ENCODE measurements around the gene NOTCH3.

The NOTCH3 gene
- total RNA-seq: 0 to 0.40 reads per million in 2 donors

DNA sequence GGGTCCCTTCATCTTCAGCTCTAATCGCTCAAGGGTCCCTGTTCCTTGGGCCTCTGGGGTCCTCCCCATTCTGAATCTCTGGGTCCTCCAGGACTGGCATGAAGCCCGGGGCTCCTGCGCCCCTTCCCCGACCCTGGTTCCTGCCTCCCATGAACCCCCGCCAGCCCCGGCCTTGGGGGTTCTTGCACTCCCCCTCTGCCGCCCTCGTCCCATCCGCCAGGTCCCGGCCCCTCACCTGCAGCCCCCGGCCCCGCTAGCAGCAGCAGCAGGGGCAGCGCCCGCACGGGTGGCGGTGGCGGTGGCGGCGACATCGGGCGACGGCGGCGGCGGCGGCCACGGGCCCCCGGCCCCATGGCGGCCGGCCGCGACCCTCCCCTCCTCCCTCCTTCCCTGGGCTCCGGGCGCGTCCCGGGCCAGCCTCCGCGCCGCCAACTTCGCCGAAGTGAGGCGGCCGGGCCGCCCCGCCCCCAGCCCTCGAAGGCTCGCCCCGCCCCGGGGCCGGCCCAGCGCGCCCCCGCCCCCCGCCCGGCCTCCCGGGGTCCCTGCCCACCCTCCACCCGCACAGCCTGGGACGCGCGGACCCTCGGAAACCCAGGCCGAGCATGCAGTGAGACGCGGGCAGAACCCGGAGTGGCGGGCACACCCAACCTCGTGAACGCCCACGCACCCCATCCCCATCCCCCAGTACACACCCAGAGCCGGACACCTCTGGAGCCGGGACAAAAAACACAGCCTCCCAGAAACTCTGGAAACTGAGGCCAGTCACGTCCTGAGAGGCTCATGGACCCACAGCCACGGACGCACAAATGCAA is at the start of gene NOTCH3:
TSS of gene NOTCH3 (minus strand) at position 443 of the 812 bp plus-strand sequence. CDS start at position 353, 90 bp downstream.
- DNase-seq: no peak

- no peak for DNase-seq
Measured at GRCh38 chr19:15250640-15250993, 49.8 kb upstream of the NOTCH3 start.

DNA sequence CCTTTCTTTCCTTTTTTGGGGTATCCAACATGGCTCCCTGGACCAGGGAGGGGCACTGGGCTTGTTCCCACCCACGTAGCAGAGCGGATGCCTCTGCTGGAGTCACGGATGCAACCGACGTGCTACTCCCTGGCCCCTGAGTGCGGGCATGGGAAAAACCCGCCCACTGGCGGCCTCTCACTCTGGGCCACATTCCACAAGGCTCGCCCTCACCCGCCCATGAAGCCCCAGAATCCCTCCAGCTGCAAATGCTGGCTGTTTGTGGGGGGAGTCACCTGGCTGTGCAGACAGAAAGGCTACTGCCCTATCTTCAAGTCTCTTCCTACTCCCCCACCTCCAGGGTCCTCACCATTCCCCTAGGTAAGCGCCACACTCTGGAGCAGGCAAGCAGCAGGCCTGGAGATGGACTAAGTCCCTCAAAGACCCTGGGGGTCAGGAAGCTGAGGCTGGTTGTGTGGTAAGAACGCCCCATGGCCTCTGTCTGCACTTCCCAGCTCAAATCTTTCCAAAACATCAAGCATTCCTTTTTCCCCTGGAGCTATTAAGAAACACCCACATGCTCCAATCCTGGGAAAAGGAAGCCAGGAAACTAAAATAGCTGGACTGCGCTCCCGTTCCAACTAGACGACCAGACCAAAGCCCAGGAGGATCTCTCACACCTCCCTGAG is 49.3 kb upstream of the NOTCH3 start:
- DNase-seq: no peak

DNA sequence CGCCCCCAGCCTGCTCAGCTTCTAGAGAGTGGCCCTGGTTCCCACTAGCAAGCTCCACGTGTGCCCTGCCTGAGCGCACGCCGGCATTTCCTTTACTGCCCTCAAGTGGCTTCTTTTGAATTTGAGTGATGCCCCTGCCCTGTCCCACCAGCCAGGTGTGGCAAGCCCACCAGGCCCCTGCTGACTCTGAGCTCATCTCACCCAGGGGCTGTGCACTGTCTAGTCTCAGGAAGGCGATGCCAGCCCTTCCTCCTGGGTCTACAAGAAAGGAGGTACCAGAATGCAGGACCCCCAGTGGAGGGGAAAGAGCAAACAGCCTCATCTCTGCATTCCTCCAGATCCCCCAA is 48.7 kb upstream of the NOTCH3 start:
- DNase-seq: no peak

GRCh38 chr19:15248648-15249527 is 48.1 kb upstream of the NOTCH3 start:
- no peak for DNase-seq

DNA sequence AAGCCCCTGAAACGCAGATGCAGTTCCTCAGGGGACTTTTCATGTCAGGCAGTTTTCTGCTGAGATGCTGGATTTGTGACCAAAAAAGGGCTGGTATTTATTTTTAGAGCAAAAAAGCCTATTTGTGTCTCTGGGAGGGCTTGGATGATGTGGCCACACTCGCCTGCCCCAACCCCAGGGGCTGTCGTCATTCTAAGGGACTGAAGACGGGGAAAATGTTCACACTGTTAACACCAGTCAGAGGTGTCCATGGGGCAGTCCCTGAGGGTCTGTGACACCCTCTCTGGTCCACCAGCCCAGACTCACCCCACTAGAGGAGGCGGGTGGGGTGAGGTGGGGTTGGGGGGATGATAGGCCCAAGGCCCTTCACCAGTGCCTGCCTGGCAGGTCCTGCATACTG is 47.3 kb upstream of the NOTCH3 start:
- DNase-seq: no peak

- DNase-seq: no peak
Measured at GRCh38 chr19:15247107-15248014, 46.6 kb upstream of the NOTCH3 start.

- no peak for DNase-seq
Measured at GRCh38 chr19:15246198-15246481, 45.3 kb upstream of the NOTCH3 start.

DNA sequence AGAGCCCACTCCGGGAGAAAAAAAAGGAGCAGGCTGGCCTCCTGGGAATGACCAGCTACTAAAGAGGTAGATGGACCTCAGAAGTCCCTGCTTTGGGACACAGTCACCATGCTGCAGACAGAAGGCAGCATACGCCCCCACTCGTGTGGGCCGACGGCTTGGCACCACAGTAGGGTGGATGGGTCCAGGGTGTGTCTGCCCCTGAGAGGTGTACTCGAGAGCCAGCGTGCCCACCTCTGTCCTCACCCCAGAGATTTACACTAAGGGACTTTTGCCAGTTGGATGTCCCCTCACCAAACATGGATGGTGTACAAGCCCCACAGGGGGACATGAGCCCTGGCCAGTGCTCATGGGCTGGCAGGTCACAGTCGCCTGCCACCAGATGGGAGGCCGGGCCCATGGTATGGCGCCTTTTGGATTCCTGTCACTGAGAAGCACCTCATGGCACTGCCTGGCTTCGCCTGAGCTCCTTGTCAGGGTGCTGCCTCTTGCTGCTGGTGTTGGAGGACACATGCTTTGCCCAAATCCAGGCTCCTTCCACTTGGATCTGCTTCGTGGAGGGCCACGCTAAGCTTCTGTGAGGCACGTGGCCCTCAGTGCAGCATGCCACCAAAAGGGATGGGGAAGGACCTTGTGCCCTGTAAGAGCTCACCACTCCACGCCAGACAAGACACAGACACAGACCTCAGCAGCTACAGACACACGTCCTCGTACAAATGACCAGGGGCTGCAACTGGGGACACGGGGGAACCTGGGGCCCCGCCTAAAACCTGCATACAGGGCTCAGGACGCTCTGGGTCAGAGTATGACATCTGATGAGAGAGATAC is 44.8 kb upstream of the NOTCH3 start:
- no peak for DNase-seq

GRCh38 chr19:15244808-15245207 is 44.0 kb upstream of the NOTCH3 start:
- no peak for DNase-seq

DNA sequence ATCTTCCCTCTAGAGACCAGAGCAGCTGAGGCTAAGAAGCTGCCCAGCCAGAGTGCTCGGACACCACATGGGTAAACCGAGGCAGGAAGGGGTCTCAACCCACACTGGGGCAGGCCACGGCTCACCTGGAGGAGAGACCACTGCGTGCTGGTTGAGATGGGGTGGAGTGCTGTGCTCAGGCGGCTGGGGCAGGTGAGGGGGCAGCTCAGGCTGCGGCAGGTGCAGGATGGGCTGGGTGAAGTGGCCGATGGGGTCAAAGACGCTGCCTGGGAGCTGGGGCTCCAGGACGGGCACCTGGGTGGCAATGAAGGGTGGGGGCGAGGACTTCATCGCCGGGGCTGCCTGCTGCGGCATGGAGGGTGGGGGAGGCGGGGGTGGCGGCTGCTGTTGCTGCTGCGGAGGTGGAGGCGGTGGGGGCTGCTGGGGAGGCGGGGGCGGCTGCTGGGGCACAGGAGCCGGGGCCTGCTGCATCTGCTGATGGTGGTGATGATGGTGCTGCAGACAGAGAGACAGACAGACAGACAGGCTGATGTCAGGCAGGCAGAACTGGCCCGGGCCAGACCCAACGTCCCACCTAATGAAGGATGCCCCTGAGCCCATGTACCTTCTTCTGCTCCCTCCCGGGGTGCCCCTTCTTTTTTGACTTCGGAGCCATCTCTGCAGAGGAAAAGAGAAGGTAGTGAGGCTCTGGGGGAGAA is 43.5 kb upstream of the NOTCH3 start:
- DNase-seq: no peak

DNA sequence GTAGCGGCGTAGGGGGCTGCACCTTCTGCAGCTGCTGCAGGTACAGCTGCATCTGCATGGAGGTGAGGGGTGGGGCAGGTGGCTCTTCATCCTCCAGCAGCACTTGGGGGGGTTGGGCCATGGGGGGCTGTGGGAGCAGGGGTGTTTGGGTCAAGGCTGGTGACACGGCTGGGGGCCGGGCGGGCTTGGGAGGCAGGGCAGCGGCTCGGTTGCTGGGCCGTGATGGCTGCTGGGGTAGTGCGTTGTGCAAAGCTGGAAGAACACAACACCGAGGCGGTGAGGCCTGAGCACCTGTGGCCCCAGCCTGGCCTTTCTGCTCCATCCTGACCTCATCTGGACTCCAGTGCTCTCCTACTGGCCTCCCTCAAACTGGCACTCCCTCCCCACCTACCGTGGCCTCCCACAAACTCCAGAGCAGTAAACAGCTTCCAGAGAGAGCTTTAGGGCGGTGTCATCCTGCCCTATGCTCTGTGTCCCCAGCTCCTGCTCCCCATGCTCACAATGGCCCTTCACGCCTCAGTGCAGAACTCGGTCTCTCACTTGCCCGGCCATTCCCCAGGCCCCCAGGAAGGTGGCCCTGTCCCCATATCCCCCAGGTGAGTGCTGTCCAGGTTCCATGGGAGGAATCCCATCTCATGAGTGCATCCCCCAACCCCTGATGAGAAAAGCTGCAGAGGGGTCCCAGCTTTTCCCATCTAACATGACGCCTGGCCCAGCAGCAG is 42.6 kb upstream of the NOTCH3 start:
- no peak for DNase-seq

DNA sequence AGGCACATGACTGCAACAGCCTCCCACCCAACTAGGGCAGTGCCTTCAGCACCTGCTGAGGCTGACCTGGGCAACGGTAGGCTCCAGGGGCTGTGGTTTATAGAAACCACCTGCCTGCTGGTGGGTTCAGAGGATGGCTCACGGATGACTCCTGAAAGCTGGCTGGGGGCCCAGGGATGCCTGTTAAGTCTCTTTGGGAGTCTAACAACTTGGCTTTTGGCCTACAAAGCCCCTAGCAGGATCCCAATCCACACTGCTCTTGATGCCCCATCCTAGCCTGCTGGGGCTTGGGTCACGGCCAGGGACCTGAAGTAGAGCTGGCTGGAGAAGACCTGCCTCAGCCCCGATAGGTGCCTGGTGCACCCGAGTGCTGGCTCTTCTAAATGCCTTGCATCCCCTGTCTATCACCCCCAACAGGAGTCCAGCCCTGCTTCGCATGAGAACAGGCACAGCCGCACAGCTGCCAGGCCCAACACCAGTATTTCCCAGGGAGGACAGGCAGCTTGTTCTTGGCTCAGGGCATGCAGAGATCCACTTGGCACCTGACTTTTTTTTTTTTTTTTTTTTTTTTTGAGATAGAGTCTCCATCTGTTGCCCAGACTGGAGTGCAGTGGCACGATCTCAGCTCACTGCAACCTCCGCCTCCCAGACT is 40.6 kb upstream of the NOTCH3 start:
- DNase-seq: no peak

- no peak for DNase-seq
Measured at GRCh38 chr19:15240515-15240914, 39.7 kb upstream of the NOTCH3 start.

DNA sequence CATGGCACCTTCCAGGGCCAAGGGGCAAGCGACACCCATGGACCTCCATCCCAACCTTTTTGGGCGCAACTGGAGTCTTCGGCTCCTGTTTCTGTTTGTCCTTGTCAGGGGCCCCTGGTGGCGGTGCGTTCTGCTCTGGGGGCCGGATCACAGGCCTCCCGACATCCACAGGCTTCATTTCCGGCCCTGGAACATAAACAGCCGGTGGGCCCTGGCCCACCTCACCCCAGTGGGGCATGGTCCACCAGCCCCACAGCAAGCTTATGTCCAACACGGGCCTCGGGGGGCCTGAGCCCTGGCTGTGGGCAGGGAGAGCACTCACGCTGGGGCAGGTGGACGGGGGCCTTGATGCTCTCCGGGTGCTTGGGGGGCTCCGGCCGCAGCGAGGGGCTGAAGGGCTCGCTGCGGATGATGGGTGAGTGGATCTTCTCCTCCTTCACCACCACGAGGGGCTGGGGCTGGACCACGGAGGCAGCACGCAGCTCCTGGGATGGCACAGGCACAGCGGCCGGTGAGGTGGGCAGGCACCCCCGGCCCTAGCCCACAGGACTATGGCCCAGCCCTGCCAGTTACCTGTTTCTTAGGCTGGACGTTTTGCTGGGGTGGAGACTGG is 38.6 kb upstream of the NOTCH3 start:
- no peak for DNase-seq

DNA sequence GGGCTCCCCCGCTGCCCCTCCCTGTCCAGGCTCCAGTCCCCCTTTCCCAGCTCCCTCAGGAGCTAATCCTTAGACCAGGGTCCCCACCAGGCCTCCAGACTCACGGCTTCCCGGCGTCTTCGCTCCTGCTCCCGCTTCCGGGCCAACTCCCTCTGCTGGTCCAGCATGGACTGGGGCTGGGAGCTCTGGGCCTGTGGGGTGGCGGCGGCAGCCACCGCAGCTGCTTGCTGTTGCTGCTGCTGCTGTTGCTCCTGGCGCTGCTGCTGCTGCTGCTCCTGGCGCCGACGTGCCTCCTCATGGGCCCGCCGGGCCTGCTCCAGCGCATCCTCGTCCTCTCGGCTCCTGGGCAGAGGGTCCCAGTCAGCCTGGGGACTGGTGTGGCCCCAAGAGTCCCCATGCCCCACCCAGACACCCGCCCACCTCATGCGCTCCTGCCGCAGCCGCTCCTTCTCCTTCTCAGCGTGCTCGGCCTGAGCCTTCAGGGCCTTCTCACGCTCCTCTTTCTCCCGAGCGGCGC is 37.9 kb upstream of the NOTCH3 start:
- DNase-seq: no peak

DNA sequence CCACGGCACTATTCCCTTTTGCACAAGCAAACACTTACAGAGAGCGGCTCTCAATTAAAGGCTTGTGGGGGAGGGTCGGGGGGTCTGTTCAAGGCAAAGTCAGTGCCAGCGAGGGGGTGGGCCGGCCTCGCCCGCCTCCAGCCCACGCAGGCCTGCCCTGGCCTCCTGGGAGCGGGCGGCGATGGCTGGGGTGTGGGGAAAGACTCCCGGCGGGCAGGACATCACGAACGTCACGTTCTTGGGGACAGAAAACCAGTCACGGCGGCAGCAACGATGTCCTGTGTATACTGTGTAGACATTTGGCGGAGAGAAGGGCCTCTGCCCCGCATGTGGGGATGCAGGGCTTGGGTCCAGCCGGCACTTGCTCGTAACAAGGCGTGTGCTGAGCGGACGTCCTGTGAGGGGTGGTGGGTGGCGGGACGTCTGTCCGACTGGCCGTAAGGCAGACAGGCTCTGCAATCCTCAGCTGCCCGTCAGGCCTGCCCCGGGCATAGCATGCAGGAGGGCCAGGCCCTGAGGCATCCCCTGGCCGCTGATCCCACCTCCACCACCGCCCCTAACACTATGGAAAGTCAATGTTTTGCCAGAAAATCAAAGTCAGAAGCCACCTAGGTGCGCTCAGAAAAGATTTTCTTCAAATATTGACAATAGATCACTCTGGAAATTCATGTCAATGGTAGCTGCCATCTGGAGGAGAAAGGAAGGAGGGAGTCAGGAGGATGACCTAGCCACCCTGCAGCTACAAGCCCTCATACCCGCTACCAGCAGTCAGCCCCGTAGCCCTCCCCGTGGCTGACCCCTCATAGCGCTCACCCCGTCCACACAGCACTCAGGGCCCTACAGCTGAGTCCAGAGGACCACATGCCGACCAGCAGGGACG is 37.2 kb upstream of the NOTCH3 start:
- DNase-seq: no peak

DNA sequence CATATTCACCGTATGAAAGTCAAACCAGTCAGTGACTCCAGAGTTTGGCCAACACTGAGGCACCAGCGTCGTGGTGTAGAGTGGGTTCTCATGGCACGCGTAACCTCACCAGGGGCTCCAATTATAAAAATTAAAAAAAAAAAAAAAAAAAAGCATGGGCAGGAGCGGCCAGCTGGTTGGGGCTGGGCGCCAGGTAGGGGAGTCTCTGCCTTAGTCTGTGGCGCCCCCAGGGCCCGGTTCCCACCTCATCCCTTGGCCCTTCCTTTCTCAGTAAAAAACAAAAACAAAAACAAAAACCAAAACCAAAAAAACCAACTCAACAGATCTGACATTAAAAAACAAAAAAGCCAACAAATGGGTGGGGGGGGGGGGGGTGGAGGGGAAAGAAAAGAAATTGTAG is 36.1 kb upstream of the NOTCH3 start:
- DNase-seq: no peak

Measured in T-helper 2 cell (primary cell).